ENCODE data around the gene ABCA2. TPM values are rescaled to one million over a fixed set of nuclear protein-coding genes. Genes with fewer than 3 reads are reported as not detected.

ABCA2 gene
- total RNA-seq, 4 donors from 2014 or later = 136 to 291 (median 196) TPM

DNA sequence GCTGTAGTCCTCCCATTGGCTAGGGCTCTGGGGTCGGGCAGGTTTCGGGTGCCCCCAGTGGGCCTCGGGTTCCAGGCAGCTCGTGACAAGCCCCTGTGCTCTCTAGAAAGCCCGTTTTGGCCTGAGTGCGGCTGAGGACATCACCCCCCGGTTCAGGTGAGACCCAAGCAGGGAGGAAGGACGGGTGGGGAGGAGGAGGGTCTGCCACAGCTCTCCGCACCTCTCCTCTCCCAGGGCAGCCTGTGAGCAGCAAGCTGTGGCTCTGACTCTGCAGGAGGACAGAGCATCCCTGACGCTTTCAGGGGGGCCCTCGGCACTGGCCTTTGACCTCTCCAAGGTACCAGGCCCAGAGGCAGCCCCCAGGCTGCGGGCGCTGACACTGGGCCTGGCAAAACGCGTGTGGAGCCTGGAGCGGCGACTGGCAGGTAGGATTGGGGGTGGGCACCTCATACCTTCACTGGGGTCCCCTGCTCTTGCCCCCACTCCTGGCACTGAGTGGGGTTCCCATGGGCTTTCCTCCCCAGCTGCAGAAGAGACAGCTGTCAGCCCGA is 35.1 kb downstream of the ABCA2 start:
- H3K4me3 ChIP-seq = peak overlapping the region; percentile 71 to 96 (median 90)
- H3K4me1 ChIP-seq = peaks cover 0 to 62% (median 51%) of the 10 kb centered on the region in 4 donors
- no peaks in the 10 kb centered on the region for H3K27me3 ChIP-seq
- no peak for DNase-seq (ENCODE audit: low spot score in 2 of 2)
- peaks cover 0 to 15% (median 0%) of the 10 kb centered on the region in 3 donors for H3K36me3 ChIP-seq
- H3K9me3 ChIP-seq = no peaks in the 10 kb centered on the region
- TF ChIP-seq POLR2A (IDR thresholded peaks at IDR 0.05) (no peak), EP300 (IDR thresholded peaks at IDR 0.05) (no peak)
- TF ChIP-seq, protein P1, sequence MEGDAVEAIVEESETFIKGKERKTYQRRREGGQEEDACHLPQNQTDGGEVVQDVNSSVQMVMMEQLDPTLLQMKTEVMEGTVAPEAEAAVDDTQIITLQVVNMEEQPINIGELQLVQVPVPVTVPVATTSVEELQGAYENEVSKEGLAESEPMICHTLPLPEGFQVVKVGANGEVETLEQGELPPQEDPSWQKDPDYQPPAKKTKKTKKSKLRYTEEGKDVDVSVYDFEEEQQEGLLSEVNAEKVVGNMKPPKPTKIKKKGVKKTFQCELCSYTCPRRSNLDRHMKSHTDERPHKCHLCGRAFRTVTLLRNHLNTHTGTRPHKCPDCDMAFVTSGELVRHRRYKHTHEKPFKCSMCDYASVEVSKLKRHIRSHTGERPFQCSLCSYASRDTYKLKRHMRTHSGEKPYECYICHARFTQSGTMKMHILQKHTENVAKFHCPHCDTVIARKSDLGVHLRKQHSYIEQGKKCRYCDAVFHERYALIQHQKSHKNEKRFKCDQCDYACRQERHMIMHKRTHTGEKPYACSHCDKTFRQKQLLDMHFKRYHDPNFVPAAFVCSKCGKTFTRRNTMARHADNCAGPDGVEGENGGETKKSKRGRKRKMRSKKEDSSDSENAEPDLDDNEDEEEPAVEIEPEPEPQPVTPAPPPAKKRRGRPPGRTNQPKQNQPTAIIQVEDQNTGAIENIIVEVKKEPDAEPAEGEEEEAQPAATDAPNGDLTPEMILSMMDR (IDR thresholded peaks at IDR 0.05) = no peak
- 10 to 39% methylated on average over 10 to 17 of the region's 18 CpGs for WGBS, 2 donors
- peak overlapping the region; percentile 30 to 89 (median 72) for H3K27ac ChIP-seq

DNA sequence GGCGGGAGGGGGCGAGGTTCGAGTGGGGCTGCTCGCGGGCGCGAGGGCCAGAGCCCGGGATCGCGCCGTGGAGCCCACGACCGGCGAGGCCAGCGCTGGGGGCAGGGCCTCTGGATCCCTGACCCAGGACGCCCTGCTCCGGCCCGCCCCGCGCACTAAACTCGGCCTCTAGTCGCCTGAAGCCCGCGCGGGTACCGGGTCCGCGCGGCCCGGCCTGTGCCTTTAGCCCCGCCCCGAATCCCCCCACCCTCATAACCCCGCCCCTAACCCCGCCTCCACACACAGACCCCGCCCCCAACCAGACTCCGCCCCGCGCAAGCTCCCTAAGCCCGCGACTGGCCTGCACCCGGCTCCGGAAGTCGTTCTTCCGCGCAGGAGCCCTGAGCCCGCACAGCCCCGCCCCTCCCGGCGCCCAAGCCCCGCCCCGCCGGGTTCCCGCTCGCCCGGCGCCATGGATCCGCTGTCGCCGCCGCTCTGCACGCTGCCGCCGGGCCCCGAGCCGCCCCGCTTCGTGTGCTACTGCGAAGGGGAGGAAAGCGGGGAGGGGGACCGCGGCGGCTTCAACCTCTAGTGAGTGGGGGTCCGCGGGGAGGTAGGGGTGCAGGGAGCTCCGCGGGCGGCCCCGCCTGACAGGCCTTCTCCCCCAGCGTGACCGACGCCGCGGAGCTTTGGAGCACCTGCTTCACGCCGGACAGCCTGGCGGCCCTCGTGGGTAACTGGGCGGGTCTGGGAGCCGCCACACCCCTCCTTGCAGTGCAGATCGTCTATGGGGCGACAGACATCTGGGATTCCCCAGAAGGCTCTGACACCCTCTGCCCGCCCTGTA is 35.8 kb downstream of the ABCA2 start, which contains the start of gene PAXX:
PAXX (plus strand) TSS at position 430 of the 826 bp plus-strand sequence; CDS start at position 452, 22 bp downstream.
- Histone ChIP-seq H3K27me3 (no peaks in the 10 kb centered on the region), H3K4me1 (peaks cover 0 to 55% (median 46%) of the 10 kb centered on the region in 4 donors), H3K9me3 (no peaks in the 10 kb centered on the region), H3K27ac (peak within 1 kb of the TSS; percentile 74 to 89 (median 82)), H3K36me3 (peaks cover 0 to 15% (median 0%) of the 10 kb centered on the region in 3 donors), H3K4me3 (peak within 1 kb of the TSS; percentile 71 to 96 (median 90))
- WGBS, 2 donors = 0 to 1% methylated on average over 17 to 32 of the region's 92 CpGs
- peak; percentile 80 for DNase-seq (ENCODE audit: low spot score in 2 of 2)
- peak in 1 of 2 donors; percentile 29 for TF ChIP-seq EP300 (IDR thresholded peaks at IDR 0.05)
- TF ChIP-seq, protein P1 (IDR thresholded peaks at IDR 0.05) = peak in 1 of 5 experiments; percentile 20
- TF ChIP-seq POLR2A (IDR thresholded peaks at IDR 0.05) = no peak

DNA sequence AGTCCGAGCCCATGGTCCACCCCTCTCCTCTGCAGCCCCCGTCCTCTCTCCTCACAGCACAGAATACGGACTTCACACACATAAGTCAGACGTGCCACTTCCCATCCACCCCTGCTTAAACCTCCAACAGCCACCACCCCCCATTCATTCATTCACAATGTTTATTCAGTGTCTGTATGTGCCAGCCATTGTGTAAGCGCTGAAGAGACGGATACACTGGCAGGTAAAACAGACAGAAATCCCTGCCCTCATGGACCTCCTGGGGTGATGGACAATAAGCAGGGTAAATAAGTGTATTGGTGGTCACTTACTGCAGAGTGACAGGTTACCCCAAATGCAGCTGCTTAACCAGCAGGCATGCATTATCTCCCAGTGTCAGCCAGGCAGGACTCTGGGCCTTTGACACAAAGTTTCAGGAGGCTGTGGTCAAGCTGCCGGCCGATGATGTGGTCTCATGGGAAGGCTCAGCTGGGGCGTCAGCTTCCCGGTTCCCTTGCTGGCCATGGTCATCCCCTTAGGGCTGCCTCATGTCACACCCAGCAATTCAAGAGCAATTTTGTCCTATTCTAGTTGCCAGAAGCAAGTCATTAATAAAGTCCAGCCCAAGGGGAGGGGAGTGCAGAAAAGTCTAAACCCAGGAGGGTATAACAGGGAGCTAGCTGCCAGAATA is 37.7 kb downstream of the ABCA2 start:
- peaks cover 0 to 45% (median 31%) of the 10 kb centered on the region in 4 donors for H3K4me1 ChIP-seq
- WGBS, 2 donors = 74 to 79% methylated on average over 10 of the region's 10 CpGs
- no peaks in the 10 kb centered on the region for H3K9me3 ChIP-seq
- H3K36me3 ChIP-seq = peaks cover 0 to 15% (median 0%) of the 10 kb centered on the region in 3 donors
- no peak overlapping the region for H3K27ac ChIP-seq
- peaks cover 0 to 13% of the 10 kb centered on the region in 2 donors for H3K27me3 ChIP-seq
- H3K4me3 ChIP-seq = no peak overlapping the region
- DNase-seq (ENCODE audit: low spot score in 2 of 2) = no peak
- TF ChIP-seq POLR2A (IDR thresholded peaks at IDR 0.05) = no peak
- TF ChIP-seq EP300 (IDR thresholded peaks at IDR 0.05) = no peak
- TF ChIP-seq, protein P1 (IDR thresholded peaks at IDR 0.05) = no peak

DNA sequence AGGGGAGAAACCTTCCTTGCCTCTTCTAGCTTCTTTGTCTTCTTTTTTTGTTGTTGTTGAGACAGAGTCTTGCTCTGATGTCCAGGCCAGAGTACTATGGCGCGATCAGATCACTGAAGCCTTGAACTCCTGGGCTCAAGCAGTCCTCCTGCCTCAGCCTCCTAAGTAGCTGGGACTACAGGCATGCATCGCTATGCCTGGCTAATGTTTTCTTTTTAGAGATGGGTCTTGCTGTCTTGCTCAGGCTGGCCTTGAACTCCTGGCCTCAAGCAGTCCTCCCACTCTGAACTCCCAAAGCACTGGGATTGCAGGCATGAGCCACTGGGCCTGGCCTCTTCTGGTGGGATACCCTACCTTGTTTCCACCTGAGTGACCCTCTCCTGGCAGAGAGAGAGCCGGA is 39.2 kb downstream of the ABCA2 start:
- peaks cover 0 to 5% (median 0%) of the 10 kb centered on the region in 3 donors for H3K36me3 ChIP-seq
- WGBS, 2 donors = 90 to 91% methylated on average over 4 of the region's 4 CpGs
- TF ChIP-seq EP300 (IDR thresholded peaks at IDR 0.05) (no peak), POLR2A (IDR thresholded peaks at IDR 0.05) (no peak)
- H3K27me3 ChIP-seq = peaks cover 0 to 28% of the 10 kb centered on the region in 2 donors
- DNase-seq (ENCODE audit: low spot score in 2 of 2) = no peak
- H3K4me1 ChIP-seq = peaks cover 0 to 39% (median 23%) of the 10 kb centered on the region in 4 donors
- no peak overlapping the region for H3K4me3 ChIP-seq
- no peaks in the 10 kb centered on the region for H3K9me3 ChIP-seq
- H3K27ac ChIP-seq = no peak overlapping the region

DNA sequence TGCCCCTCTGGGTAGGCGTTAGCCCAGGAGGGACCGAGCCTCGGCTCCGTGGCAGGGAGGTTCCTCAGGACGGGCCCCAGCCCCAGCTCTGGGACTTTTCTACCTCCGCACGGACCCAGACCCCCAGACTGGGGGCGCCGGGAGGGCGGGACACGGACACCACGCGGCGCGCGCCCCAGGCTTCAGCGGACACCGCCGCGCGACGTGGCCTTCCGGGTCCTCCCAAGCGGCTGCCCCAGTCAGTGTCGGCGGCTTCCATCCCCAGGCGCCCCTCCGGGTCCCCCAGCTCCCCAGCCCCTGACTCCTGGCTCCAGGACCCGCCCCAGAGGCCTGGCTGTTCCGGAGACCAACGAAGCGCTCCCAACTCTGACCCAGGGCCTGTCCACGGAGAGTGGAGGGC is 42.2 kb downstream of the ABCA2 start:
- no peak overlapping the region for H3K27ac ChIP-seq
- peaks cover 0 to 28% (median 9%) of the 10 kb centered on the region in 4 donors for H3K4me1 ChIP-seq
- no peak for DNase-seq (ENCODE audit: low spot score in 2 of 2)
- H3K4me3 ChIP-seq = no peak overlapping the region
- H3K36me3 ChIP-seq = no peaks in the 10 kb centered on the region
- TF ChIP-seq, protein P1 (IDR thresholded peaks at IDR 0.05) = no peak
- TF ChIP-seq POLR2A (IDR thresholded peaks at IDR 0.05) (no peak), EP300 (IDR thresholded peaks at IDR 0.05) (no peak)
- 36% methylated on average over 27 of the region's 33 CpGs; no CpG with 5 or more reads in 1 of the 2 donors for WGBS, 2 donors
- H3K9me3 ChIP-seq = no peaks in the 10 kb centered on the region
- peaks cover 0 to 37% of the 10 kb centered on the region in 2 donors for H3K27me3 ChIP-seq
